Measurements from ENCODE around the gene PRICKLE4.
A peak's percentile ranks its signal among the peaks of the same experiment; 100 is the strongest.
"Not testable (repeated sequence)": the region's sequence is repeated elsewhere in the genome, so short reads cannot be mapped to it uniquely, and the experiment has no call there.

The PRICKLE4 gene

DNA sequence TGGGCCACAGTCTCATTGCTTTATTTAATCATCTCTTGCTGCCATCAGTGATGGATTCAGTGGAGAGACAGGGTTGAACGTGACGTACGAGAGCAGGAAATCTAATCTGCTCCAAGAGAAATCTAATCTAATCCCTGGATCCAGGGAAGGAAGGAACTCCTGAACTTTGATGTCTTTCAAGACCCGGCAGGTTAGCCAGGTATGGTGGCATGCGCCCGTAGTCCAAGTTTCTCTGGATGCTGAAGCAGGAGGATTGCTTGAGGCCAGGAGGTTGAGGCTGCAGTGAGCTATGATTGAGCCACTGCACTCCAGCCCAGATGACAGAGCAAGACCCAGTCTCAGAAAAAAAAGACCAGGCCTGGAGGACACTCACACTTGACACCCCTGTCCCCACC lies 21.9 kb upstream of the PRICKLE4 start:
- no peaks in the 10 kb centered on the region for H3K9me3 Mint-ChIP-seq
- no peak for DNase-seq
- H3K36me3 Mint-ChIP-seq (ENCODE audit: low read depth): no peaks in the 10 kb centered on the region
- H3K27me3 Mint-ChIP-seq: no peaks in the 10 kb centered on the region
- no peak overlapping the region for H3K4me3 Mint-ChIP-seq
- H3K27ac Mint-ChIP-seq: no peak overlapping the region
- peaks cover 2% of the 10 kb centered on the region for H3K4me1 Mint-ChIP-seq (ENCODE audit: low read depth)

DNA sequence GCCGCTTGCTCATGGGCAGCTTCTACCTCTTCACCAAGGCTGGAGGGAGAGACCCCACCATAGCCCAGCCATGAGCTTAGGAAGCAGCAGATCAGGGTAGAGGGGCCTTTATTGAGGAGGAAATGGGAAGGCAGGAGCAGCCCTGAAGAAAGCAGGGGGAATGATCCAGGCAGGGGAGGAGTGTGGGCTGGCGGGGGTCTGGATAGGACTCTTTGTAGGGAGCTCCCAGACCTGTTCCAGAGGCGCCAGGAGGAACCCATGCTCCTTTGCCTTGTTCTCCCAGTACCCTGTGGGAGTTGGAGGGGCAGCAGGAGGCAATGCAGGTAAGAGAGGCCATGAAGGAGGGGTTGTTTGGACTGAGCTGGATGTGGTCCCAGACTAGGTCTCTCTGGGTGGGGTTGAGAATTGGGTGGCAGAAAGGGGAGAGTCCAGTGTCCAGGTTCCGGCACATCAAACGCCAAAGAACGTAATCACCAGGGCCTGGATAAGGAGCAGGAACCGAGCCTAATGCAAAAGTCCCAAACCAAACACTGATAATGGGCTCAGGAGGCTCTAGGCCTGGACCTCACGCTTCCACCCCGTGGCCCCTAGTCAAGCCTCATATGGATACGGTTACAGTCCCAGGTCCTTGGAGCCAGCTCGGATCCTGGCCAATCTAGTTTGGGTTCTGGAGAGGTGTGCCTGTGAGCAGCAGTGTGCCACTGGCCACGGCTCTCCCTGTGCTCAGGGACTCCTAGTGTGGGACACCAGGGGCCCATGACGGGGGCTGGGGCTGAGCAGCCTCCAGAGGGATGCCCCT lies 21.3 kb upstream of the PRICKLE4 start:
- Mint-ChIP-seq H3K36me3 (ENCODE audit: low read depth) (no peaks in the 10 kb centered on the region), H3K27ac (no peak overlapping the region), H3K4me1 (ENCODE audit: low read depth) (peaks cover 2% of the 10 kb centered on the region), H3K9me3 (no peaks in the 10 kb centered on the region), H3K27me3 (no peaks in the 10 kb centered on the region), H3K4me3 (no peak overlapping the region)
- DNase-seq: no peak

DNA sequence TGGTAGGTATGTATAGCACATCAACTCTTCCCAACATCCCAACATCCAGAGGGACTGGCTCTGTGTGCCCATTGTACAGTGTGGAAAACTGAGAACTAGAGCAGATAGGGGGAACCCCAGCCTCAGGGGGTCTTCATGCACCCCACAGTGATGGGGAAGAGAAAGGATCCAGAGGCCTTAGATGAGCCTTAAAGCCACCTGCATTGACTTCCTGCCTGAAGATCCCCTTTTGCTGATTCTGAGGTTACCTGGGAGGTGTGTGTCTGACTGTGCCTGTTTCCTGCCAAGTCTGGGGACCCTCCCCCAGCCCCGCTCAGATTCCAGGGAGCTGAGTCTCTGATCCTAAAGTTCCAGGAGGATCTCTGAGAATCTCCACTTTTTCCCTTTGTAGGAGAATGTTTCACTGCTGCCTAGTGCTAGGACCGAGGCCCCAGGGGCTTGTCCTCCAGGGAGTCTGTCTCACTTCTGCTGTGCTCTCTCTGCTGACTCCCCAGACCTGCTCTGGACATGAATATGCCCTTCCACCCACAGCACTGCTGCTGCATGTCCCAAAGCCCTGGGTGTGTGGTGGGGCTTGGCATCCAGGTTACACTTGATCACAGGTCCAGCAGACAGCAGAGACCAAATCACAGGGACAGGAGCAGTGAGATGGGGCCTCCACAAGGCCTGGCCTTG lies 20.5 kb upstream of the PRICKLE4 start:
- H3K27me3 Mint-ChIP-seq: no peaks in the 10 kb centered on the region
- no peaks in the 10 kb centered on the region for H3K36me3 Mint-ChIP-seq (ENCODE audit: low read depth)
- peaks cover 2% of the 10 kb centered on the region for H3K4me1 Mint-ChIP-seq (ENCODE audit: low read depth)
- no peaks in the 10 kb centered on the region for H3K9me3 Mint-ChIP-seq
- no peak overlapping the region for H3K27ac Mint-ChIP-seq
- no peak for DNase-seq
- no peak overlapping the region for H3K4me3 Mint-ChIP-seq

DNA sequence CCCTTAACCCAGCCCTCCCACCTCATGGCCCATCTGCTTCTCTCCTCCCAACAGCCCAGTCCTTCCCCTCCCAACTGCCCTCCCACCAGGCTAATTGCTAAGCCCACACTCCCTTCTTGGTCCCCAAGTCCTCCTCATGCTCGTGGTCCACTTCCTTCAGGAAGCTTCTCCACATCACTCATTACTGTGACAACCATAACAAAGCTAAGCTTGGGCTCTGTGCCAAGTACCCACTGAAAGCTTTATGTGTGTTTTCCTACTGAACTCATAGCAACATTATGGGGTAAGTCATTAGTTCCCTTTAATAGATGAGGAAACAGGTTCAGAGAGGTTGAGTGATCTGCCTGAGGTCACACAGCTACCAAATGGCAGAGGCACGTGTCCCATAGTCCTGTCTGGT lies 17.1 kb upstream of the PRICKLE4 start:
- no peak for DNase-seq
- Mint-ChIP-seq H3K9me3 (no peaks in the 10 kb centered on the region), H3K27ac (no peak overlapping the region), H3K36me3 (ENCODE audit: low read depth) (no peaks in the 10 kb centered on the region), H3K4me3 (no peak overlapping the region), H3K27me3 (no peaks in the 10 kb centered on the region), H3K4me1 (ENCODE audit: low read depth) (peaks cover under 1% of the 10 kb centered on the region)

DNA sequence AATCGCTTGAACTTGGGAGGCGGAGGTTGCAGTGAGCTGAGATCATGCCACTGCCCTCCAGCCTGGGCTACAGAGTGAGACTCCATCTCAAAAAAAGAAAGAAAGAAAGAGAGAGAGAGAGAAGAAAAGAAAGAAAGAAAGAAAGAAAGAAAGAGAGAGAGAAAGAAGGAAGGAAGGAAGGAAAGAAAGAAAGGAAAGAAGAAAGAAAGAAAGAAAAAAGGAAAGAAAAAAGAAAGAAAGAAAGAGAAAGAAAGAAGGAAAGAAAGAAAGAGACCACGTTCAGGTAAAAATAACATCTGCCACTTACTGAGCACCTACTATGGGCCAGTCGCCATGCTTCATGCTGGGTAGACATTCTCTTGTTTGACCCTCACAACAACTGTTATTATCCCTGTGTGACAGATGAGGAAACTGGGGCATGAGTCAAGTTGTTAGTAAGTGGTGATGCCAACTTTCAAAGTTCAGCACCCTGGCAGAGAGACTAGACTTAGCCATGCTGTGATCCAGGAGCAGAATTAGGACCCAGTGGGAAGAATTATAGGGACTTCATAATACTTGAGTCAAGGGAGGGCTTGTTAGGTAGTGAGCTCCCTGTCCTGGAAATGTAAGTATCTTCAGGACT lies 14.4 kb upstream of the PRICKLE4 start:
- not testable (repeated sequence) for H3K4me1 Mint-ChIP-seq (ENCODE audit: low read depth); H3K27me3 Mint-ChIP-seq; H3K4me3 Mint-ChIP-seq; H3K27ac Mint-ChIP-seq; DNase-seq; H3K36me3 Mint-ChIP-seq (ENCODE audit: low read depth); H3K9me3 Mint-ChIP-seq

DNA sequence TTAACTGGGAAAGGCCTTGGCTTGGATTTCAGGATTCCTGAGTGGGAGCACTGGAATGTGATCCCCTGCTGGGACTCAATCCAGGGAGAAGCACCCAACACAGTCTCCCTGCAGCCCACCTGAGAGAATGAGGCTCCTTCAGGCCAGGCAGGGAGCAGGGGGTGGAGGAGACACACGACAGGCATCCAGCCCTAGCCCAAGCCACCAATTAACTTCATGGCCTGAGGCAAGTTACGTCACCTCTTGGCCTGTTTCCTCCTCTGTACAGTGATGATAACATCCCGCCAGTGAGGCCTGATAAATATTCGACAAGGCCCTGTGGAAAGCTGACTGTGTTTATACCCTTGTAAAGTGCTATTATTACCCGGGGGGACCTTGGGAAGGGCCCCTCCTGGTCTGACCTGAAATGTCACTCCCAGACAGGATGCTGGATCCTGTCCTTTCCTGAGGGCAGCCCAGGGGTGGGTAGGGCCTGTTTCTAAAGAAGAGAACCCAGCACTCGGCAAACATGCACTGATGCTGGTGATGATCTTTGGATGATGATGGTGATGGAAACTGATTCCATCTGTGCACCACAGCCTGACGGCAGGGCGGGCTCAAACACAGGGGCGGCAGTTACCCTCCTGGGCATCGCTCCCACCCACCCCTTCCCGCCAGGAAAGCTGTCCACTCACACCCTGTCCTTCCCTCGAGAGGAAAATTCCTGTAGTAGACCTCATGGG lies 13.3 kb upstream of the PRICKLE4 start:
- peaks cover 21% of the 10 kb centered on the region for H3K36me3 Mint-ChIP-seq (ENCODE audit: low read depth)
- H3K27me3 Mint-ChIP-seq: no peaks in the 10 kb centered on the region
- DNase-seq: no peak

DNA sequence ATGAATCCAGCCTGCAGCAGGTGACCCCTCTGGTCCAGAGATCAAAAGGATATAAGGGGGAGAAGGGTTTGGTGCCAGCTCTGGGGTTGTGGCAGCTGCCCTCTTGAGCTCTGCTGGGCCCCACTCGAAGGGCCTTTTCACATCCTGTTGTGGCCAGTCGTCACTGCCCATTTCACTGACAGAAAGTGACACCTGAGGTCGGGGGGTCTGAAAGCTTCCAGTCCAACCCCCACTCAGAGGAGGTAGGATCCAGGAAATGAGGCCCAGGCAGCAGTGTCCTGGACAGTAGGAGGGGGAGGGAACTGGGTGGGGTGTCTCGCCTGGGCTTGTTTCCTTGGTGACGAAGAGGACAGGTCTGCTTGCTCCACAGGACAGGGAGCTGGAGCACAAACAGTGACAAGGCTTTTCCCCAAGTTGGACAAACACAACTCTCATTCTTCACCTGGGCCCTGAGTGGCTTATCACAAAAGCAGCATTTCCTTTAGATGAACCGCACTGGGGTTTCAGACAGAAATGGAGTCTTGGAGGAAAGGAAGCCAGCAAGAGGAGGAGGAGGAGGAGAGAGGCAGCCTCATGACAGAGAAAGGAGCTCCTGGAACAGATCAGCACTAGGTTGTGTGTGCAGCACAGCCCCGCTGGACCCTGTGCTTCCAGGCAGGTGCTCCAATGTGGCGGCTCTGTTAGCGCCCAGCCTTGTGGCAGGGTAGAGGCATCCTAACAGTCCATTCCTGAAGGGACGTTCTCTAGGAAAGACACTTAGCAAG lies 11.9 kb upstream of the PRICKLE4 start:
- Mint-ChIP-seq H3K9me3 (no peaks in the 10 kb centered on the region), H3K4me3 (no peak overlapping the region), H3K4me1 (ENCODE audit: low read depth) (peaks cover 6% of the 10 kb centered on the region), H3K27me3 (no peaks in the 10 kb centered on the region), H3K36me3 (ENCODE audit: low read depth) (peaks cover 28% of the 10 kb centered on the region), H3K27ac (peak overlapping the region; percentile 52)
- DNase-seq: no peak

More for the DNA sequence above, 13.3 kb upstream of the PRICKLE4 start:
- Mint-ChIP-seq H3K9me3 (no peaks in the 10 kb centered on the region), H3K27ac (no peak overlapping the region), H3K4me3 (no peak overlapping the region), H3K4me1 (ENCODE audit: low read depth) (peaks cover 6% of the 10 kb centered on the region)

DNA sequence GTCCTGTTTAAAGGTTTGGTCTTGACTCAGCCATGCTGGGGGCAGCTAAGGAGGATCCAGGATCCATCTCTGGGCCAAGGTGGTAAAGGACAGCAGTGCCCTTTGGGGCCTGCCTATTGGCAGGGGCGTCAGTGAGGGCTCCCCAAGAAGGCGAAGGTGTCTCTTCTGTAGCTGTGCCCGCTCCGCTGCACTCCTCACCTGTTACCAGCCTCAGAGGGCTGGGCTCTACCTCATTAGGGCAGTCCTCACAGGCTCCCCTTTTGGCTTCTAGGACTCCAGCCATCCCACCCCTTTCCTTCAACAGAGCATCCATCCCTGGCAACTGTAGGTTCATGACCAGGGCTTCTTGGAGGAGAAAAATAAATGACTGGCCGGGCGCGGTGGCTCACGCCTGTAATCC lies 11.2 kb upstream of the PRICKLE4 start:
- Mint-ChIP-seq H3K36me3 (ENCODE audit: low read depth) (peaks cover 32% of the 10 kb centered on the region), H3K4me3 (no peak overlapping the region), H3K27ac (no peak overlapping the region), H3K9me3 (no peaks in the 10 kb centered on the region), H3K4me1 (ENCODE audit: low read depth) (peaks cover 6% of the 10 kb centered on the region), H3K27me3 (no peaks in the 10 kb centered on the region)
- DNase-seq: no peak

DNA sequence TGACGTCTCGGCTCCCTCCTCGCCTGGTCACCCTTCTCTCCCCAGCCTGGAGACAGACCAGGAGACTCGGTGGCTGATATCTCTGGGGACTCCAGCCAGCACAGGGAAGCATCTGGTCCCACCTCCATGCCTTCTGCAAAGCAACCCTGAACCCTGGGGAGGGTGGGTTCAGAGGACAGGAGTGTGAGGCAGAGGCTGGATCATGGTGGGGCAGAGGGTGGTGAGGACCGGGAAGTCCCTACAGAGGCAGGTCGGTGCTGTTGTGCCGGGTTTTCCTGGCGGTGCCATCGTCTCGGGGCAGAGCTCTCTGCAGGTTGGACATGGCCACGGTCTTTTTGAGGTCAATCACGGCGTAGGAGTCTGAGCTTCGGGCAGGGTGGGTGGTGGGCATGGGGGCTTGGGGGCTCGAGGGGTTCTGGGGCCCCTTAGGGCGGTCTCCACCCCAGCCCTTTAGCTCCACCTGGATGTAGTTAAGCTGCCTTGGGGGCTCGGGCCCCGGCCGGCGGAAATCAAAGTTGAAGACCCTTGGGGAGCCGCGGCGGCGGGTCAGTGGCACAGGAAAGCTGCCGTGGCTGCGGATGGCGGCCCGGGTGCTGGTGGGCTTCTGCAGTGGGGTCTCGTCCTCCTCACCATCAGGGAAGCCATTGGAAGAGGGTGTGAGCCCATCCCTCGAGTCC lies 10.1 kb upstream of the PRICKLE4 start:
- Mint-ChIP-seq H3K4me3 (no peak overlapping the region), H3K27ac (no peak overlapping the region), H3K36me3 (ENCODE audit: low read depth) (peaks cover 44% of the 10 kb centered on the region), H3K27me3 (no peaks in the 10 kb centered on the region), H3K9me3 (no peaks in the 10 kb centered on the region), H3K4me1 (ENCODE audit: low read depth) (peaks cover 6% of the 10 kb centered on the region)
- no peak for DNase-seq

DNA sequence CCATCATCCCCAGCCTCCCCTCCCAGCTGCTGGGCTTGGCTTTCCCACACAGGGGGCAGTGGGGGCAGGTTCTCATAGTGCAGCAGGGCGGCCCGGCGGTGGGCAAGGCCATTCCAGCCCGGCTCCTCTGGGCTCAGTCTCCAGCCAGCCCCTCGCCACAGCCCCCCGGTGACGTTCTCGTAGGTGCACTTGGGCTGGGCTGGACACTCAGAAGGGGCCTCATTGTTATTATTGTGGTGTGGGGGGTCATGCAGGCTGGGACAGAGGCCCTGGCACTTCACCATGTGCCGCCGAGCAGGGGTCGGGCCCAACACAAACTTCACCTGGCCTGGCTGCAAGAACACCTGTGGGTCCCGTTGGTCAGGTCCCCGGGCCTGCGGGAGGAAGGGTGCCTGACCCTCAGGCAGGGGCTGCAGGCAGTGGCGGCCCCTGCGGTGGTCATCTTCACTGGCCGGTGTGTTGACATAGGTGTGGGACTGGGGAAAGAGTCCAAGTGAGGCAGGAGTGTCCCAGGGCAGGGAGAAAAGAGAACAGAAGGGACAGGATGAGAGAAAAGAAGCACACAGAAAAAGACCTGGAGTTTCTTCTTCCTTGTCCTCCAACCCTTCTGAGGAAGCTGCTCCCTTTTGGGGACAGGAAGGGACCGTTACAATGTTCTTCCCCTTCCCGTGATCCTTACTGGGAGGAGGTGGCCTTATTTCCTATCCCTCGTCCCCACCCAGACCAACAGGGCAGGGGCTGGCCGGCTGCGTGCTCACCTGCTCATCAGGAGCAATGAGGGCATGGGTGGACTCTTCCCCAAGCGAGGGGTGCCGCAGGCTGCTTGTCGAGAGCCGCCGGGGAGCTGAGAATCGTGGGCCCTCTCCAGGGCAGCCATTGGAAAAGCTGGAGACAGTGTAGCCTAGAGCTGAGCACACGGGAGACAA lies 9.3 kb upstream of the PRICKLE4 start:
- no peak for DNase-seq
- Mint-ChIP-seq H3K4me3 (no peak overlapping the region), H3K9me3 (no peaks in the 10 kb centered on the region), H3K4me1 (ENCODE audit: low read depth) (peaks cover 6% of the 10 kb centered on the region), H3K27me3 (no peaks in the 10 kb centered on the region), H3K27ac (no peak overlapping the region), H3K36me3 (ENCODE audit: low read depth) (peaks cover 48% of the 10 kb centered on the region)

DNA sequence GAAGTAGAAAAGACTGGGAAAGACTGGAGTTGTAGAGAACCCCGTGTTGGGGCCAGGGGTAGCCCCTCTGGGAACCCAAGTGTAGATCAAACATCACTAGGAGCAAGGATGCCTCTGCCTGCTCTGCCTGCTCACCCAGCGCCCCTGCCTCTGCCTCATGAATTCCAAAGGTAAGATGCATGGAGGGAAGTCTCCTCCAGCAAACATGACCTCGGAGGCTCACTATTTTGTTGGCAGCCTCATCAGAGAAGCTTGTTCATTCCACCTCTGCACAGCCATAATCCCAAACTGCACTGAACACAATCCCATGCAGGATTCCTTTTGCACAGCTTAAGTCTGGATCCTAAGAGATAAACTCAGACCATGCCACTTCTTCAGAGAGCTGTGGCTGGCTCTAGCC lies 5.7 kb upstream of the PRICKLE4 start:
- Mint-ChIP-seq H3K4me3 (no peak overlapping the region), H3K4me1 (ENCODE audit: low read depth) (peaks cover 7% of the 10 kb centered on the region), H3K9me3 (no peaks in the 10 kb centered on the region), H3K27me3 (no peaks in the 10 kb centered on the region), H3K27ac (no peak overlapping the region), H3K36me3 (ENCODE audit: low read depth) (peaks cover 57% of the 10 kb centered on the region)
- no peak for DNase-seq

DNA sequence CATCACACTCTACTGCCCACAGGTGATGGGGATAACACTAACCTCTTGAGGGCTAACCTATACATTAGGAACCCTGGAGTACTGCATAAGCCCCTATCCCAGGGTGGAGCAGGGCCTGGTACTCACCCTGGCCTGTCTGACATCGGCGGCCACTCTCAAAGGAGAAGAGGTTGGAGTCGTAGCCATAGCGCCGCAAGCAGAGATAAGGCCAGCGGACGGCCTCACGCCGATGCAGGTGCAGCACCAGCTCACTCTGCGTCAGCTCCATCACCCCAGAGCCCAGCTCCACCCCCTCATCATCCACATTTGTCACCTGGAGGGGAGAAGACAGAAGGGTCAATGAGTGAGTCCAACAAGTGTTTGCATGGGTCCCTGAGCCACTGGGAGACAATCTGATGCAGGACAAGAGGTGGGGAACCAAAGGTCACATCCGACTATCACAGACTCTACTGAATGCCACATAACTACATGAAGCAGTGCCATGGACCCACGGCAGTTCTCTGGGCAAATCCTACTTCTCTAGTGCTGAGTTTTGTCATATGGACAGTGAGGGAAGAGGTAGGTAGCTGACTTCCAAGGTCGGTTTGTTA lies 5.2 kb upstream of the PRICKLE4 start:
- peaks cover 56% of the 10 kb centered on the region for H3K36me3 Mint-ChIP-seq (ENCODE audit: low read depth)
- DNase-seq: no peak

More for the DNA sequence above, 5.2 kb upstream of the PRICKLE4 start:
- Mint-ChIP-seq H3K4me1 (ENCODE audit: low read depth) (peaks cover 9% of the 10 kb centered on the region), H3K27me3 (no peaks in the 10 kb centered on the region), H3K27ac (no peak overlapping the region), H3K9me3 (no peaks in the 10 kb centered on the region), H3K4me3 (no peak overlapping the region)
